Heart right ventricle (tissue), 16 donors: ENCODE results near the gene GNB1L. TPM values are rescaled to one million over a fixed set of nuclear protein-coding genes. Genes with fewer than 3 reads are reported as not detected.

Source experiments
- ATAC-seq, 8 donors: fragments of 200-7000 bp; cut with Tn5 transposase; one replicate each; pipeline ENCODE4 v1.9.1; 2020; ENCODE audit warnings: mild to moderate bottlenecking in 8 of 8, moderate library complexity in 8 of 8, moderate number of reproducible peaks in 1 of 8
- DNase-seq, 2 donors: peaks; one replicate each; pipeline ENCODE4 v3.0.0-alpha.2; 2020
- H3K27ac ChIP-seq, 10 donors: fragments of 200-600 bp; sonication (generic) in 2 of 10; one replicate each; pipeline versions ENCODE4 v1.5.0 to v1.8.0; 2020 to 2022; ENCODE audit warnings: mild to moderate bottlenecking in 3 of 10
- H3K27me3 ChIP-seq, 7 donors: fragments of 200-600 bp; one replicate each; pipeline ENCODE4 v1.8.0; 2021 to 2022; ENCODE audit warnings: mild to moderate bottlenecking in 2 of 7
- H3K36me3 ChIP-seq, 9 donors: fragments of 200-600 bp; sonication (generic) in 1 of 9; one replicate each; pipeline versions ENCODE4 v1.5.0 to v1.8.0; 2020 to 2022; ENCODE audit warnings: mild to moderate bottlenecking in 2 of 9
- H3K4me1 ChIP-seq, 9 donors: fragments of 200-600 bp; sonication (generic) in 1 of 9; one replicate each; pipeline versions ENCODE4 v1.5.0 to v1.8.0; 2020 to 2022; ENCODE audit warnings: mild to moderate bottlenecking in 4 of 9
- H3K4me3 ChIP-seq, 10 donors: fragments of 200-600 bp; sonication (generic) in 2 of 10; one replicate each; pipeline versions ENCODE4 v1.5.0 to v1.8.0; 2020 to 2022; ENCODE audit warnings: mild to moderate bottlenecking in 7 of 10, moderate library complexity in 2 of 10
- H3K9me3 ChIP-seq, 11 donors: fragments of 200-600 bp in 10 of 11; sonication (generic) in 2 of 11; one replicate each; pipeline versions ENCODE4 v1.5.0 to v1.8.0; 2013 to 2022; ENCODE audit warnings: mild to moderate bottlenecking in 2 of 11, control low read depth in 1 of 11, moderate library complexity in 1 of 11
- CTCF ChIP-seq, 9 donors: fragments of 200-600 bp; sonication (generic) in 2 of 9; IDR thresholded peaks; one replicate each; pipeline versions ENCODE4 v1.5.0 to v1.8.0; 2021 to 2022; ENCODE audit warnings: antibody characterized with exemption in 9 of 9, mild to moderate bottlenecking in 5 of 9, moderate library complexity in 1 of 9
- WGBS, 2 donors: extraction: QIAGEN DNeasy Blood & Tissue Kit; methylation state at CpG; one replicate each; pipeline ENCODE4 v1.1.7; 2013; ENCODE audit warnings: inconsistent platforms in 1 of 2; 5-methylcytosine and 5-hydroxymethylcytosine counted together
- intact Hi-C, 10 donors: fragments of 100-400 bp; cut with DNase I; formaldehyde crosslinking; loops; one replicate each; pipeline versions ENCODE4 v1.11.1 to v1.14.2; 2022
- polyA plus RNA-seq, 2 donors: library from polyadenylated mRNA; stranded (reverse); fragments of 200-250 nt; gene quantifications; one replicate each; pipeline ENCODE4 v1.2.3, GENCODE V29; 2013
- total RNA-seq, 10 donors: library from RNA; stranded (reverse); fragmentation: NEBNext Ultra II Directional in 3 of 10; extraction: Animal tissue kit (Norgen Biotek cat#: 25700) in 3 of 10; gene quantifications; one replicate each; pipeline versions ENCODE4 v1.2.1 to v1.2.4, GENCODE V29; 2021 to 2023
- donor health status: Arrhythmogenic right ventricular cardiomyopathy.
- donor health status: ischemic (EF 13 %, LVEDD 7.1; RV severe dilation, severe dysfunction).
- donor health status: healthy with polysubstance abuse.
- donor health status: DM: no; HTN: yes; CAD: no.
- donor health status: DM: no; HTN: no; CAD: no.
- donor health status: ischemic (EF 25% LVEDD 6.9; RV normal size, moderate dysfunction).
- donor health status: ischemic (EF 25% LVEDD 5.7; RV mildly dilated, moderate dysfunction).
- donor health status: healthy.
- donor health status: DM: yes; HTN: yes; CAD: no.
- donor health status: Ischemic cardiomyopathy.
- donor health status: ischemic (EF 35%, LVEDD 5.7; RV mildly dilated, moderate dysfunction).
- donor health status: nonischemic (EF 11% LVEDD 7.7; RV severe dilation, severe dysfunction).
- donor health status: DM: yes; HTN: yes; CAD: no.
- donor health status: PGD.
- donor health status: ischemic (EF 29% LVEDD 5.4; RV normal size, mild dysfunction).
- donor health status: nonischemic (EF 23%, LVEDD 6.1; RV moderate dilation, normal function).

The GNB1L gene
- total and polyA plus RNA-seq, 12 donors = 0.76 to 9.3 (median 1.9) TPM

GRCh38 chr22:19822301-19823117, 32.2 kb downstream of the GNB1L start:
- ATAC-seq (no peak), DNase-seq (no peak)
- H3K36me3 ChIP-seq = no peaks in the 10 kb centered on the region
- no peaks in the 10 kb centered on the region for H3K27me3 ChIP-seq
- H3K27ac ChIP-seq = no peak overlapping the region
- no peaks in the 10 kb centered on the region for H3K4me1 ChIP-seq
- 93 to 94% methylated on average over 18 of the region's 18 CpGs for WGBS, 2 donors
- intact Hi-C loops = no loop called here
- H3K9me3 ChIP-seq = no peaks in the 10 kb centered on the region
- TF ChIP-seq CTCF (IDR thresholded peaks at IDR 0.05) = no peak
- H3K4me3 ChIP-seq = no peak overlapping the region

GRCh38 chr22:19821523-19822300, 33.0 kb downstream of the GNB1L start:
- H3K4me3 ChIP-seq = no peak overlapping the region
- no peaks in the 10 kb centered on the region for H3K36me3 ChIP-seq
- no peak for ATAC-seq
- no peak for DNase-seq
- no peak for TF ChIP-seq CTCF (IDR thresholded peaks at IDR 0.05)
- WGBS, 2 donors = 94 to 95% methylated on average over 20 of the region's 20 CpGs
- no peaks in the 10 kb centered on the region for H3K9me3 ChIP-seq
- no peak overlapping the region for H3K27ac ChIP-seq
- H3K27me3 ChIP-seq = no peaks in the 10 kb centered on the region
- intact Hi-C loops = no loop called here
- no peaks in the 10 kb centered on the region for H3K4me1 ChIP-seq

- no peak for ATAC-seq
- H3K27me3 ChIP-seq = no peaks in the 10 kb centered on the region
- H3K4me1 ChIP-seq = no peaks in the 10 kb centered on the region
- H3K27ac ChIP-seq = no peak overlapping the region
- TF ChIP-seq CTCF (IDR thresholded peaks at IDR 0.05) = no peak
- DNase-seq = no peak
- intact Hi-C loops = no loop called here
- no peaks in the 10 kb centered on the region for H3K9me3 ChIP-seq
- H3K36me3 ChIP-seq = no peaks in the 10 kb centered on the region
- H3K4me3 ChIP-seq = no peak overlapping the region
- 93 to 96% methylated on average over 18 of the region's 18 CpGs for WGBS, 2 donors
These were observed 33.7 kb downstream of the GNB1L start for GRCh38 chr22:19820880-19821522.
